HepG2 (cell line): ENCODE data around the gene KIF26B. TPM values are rescaled to one million over a fixed set of nuclear protein-coding genes. Genes with fewer than 3 reads are reported as not detected.

Experiments
- AHR ChIP-seq: IDR thresholded peaks from 2 replicates; pipeline ENCODE4 v1.6.1; 2018; ENCODE audit warnings: missing genetic modification reagents, missing compliant biosample characterization
- FOXK2 ChIP-seq: fragments of 450-650 bp; IDR thresholded peaks from 2 replicates; pipeline ENCODE4 v1.6.1; 2016
- HDAC1 ChIP-seq: sonication (generic); formaldehyde crosslinking; IDR thresholded peaks from 2 replicates; pipeline ENCODE4 v1.5.1; 2020; ENCODE audit warnings: mild to moderate bottlenecking, missing genetic modification reagents
- KDM4B ChIP-seq: sonication (generic); formaldehyde crosslinking; IDR thresholded peaks from 2 replicates; pipeline ENCODE4 v1.4.0; 2020; ENCODE audit warnings: missing genetic modification reagents
- KLF15 ChIP-seq: sonication (generic); formaldehyde crosslinking; IDR thresholded peaks from 2 replicates; pipeline ENCODE4 v1.8.1; 2023; ENCODE audit warnings: borderline replicate concordance, mild to moderate bottlenecking, inconsistent platforms, missing genetic modification reagents, mixed read lengths
- MXI1 ChIP-seq: IDR thresholded peaks from 3 replicates; pipeline ENCODE4 v1.6.1; 2012; ENCODE audit warnings: low read depth, low read length, inconsistent platforms, borderline replicate concordance
- PCBP2 ChIP-seq: fragments of 200-400 bp; formaldehyde crosslinking; optimal IDR thresholded peaks from 2 replicates; pipeline ENCODE3; 2018; ENCODE audit warnings: low read length, low read depth; ENCODE audit not compliant: poor library complexity, severe bottlenecking
- RCOR2 ChIP-seq: IDR thresholded peaks from 2 replicates; pipeline ENCODE4 v1.6.1; 2016; ENCODE audit warnings: missing biosample characterization, missing genetic modification reagents
- SKI ChIP-seq: fragments of 450-650 bp; IDR thresholded peaks from one replicate; pipeline ENCODE4 v1.6.1; 2018; ENCODE audit warnings: mild to moderate bottlenecking; ENCODE audit not compliant: partially characterized antibody
- SSRP1 ChIP-seq: IDR thresholded peaks from 2 replicates; pipeline ENCODE4 v1.6.1; 2016; ENCODE audit warnings: control low read depth
- TFAP4 ChIP-seq: sonication (generic); IDR thresholded peaks from 2 replicates; pipeline ENCODE4 v1.6.1; 2016; ENCODE audit warnings: low read depth, borderline replicate concordance
- THAP11 ChIP-seq: IDR thresholded peaks from 2 replicates; pipeline ENCODE4 v1.6.1; 2016; ENCODE audit warnings: missing biosample characterization, missing genetic modification reagents
- ZFP82 ChIP-seq: sonication (generic); formaldehyde crosslinking; IDR thresholded peaks from 2 replicates; pipeline ENCODE4 v1.5.1; 2020; ENCODE audit warnings: mild to moderate bottlenecking, missing genetic modification reagents, borderline replicate concordance
- ZMYM4 ChIP-seq: sonication (generic); formaldehyde crosslinking; IDR thresholded peaks from 2 replicates; pipeline ENCODE4 v1.8.1; 2023; ENCODE audit warnings: mild to moderate bottlenecking, missing genetic modification reagents
- ZNF407 ChIP-seq: sonication (generic); formaldehyde crosslinking; IDR thresholded peaks from one replicate; pipeline ENCODE4 v1.5.1; 2020; ENCODE audit warnings: mild to moderate bottlenecking, missing genetic modification reagents; ENCODE audit errors: not compliant biosample characterization
- ZNF556 ChIP-seq: sonication (generic); formaldehyde crosslinking; IDR thresholded peaks from 2 replicates; pipeline ENCODE4 v1.4.0; 2020; ENCODE audit warnings: mild to moderate bottlenecking, missing genetic modification reagents, borderline replicate concordance
- ZNF614 ChIP-seq: IDR thresholded peaks from 2 replicates; pipeline ENCODE4 v1.6.1; 2018; ENCODE audit warnings: missing biosample characterization, missing genetic modification reagents, inconsistent platforms, borderline replicate concordance
- ZNF772 ChIP-seq: sonication (generic); formaldehyde crosslinking; IDR thresholded peaks from 2 replicates; pipeline ENCODE4 v1.5.0; 2020; ENCODE audit warnings: mild to moderate bottlenecking, missing genetic modification reagents
- ZNF83 ChIP-seq: sonication (generic); formaldehyde crosslinking; IDR thresholded peaks from 2 replicates; pipeline ENCODE4 v1.4.0; 2020; ENCODE audit warnings: missing genetic modification reagents, mild to moderate bottlenecking, borderline replicate concordance
- polyA plus RNA-seq, 8 experiments: library from polyadenylated mRNA; depleted of rRNA in 3 of 8; stranded (reverse) in 7 of 8; unstranded in 1 of 8; fragments of >200 nt; fragmentation: Illumina TruSeq in 4 of 8; extraction: Trizol in 4 of 8; gene quantifications; 2 replicates each; pipeline versions ENCODE4 v1.2.1 to v1.2.3, GENCODE V29; 2011 to 2016; ENCODE audit warnings: low read depth in 4 of 8, missing spikeins in 1 of 8, mixed read lengths in 1 of 8; ENCODE audit not compliant: insufficient read depth in 1 of 8
- total RNA-seq, 5 experiments: library from RNA; depleted of rRNA; stranded (reverse); fragments of >200 nt; fragmentation: Illumina TruSeq; extraction: Trizol; gene quantifications; 2 replicates each; pipeline ENCODE4 v1.2.3, GENCODE V29; 2016; ENCODE audit warnings: low read depth in 1 of 5

KIF26B gene
- total and polyA plus RNA-seq, 2 of the 13 experiments (the other 11 are each of a cell fraction or from before 2014, with no cell fraction given): 0.08 to 0.09 TPM

- TF ChIP-seq PCBP2: no peak
- TF ChIP-seq RCOR2 (CRISPR knock-in tag): no peak
- TF ChIP-seq ZNF556: no peak
- no peak for TF ChIP-seq SKI
- TF ChIP-seq KDM4B (CRISPR knock-in tag): no peak
- no peak for TF ChIP-seq AHR (CRISPR knock-in tag)
- TF ChIP-seq ZNF83 (CRISPR knock-in tag): no peak
- TF ChIP-seq THAP11: no peak
- TF ChIP-seq ZNF772 (CRISPR knock-in tag): no peak
- no peak for TF ChIP-seq ZFP82 (CRISPR knock-in tag)
- TF ChIP-seq SSRP1 (CRISPR knock-in tag): no peak
- no peak for TF ChIP-seq ZNF407
- no peak for TF ChIP-seq TFAP4
- no peak for TF ChIP-seq ZMYM4 (CRISPR knock-in tag)
- TF ChIP-seq HDAC1 (CRISPR knock-in tag): no peak; the same call in 1 of the 2 replicates
- no peak for TF ChIP-seq FOXK2
- no peak for TF ChIP-seq KLF15 (CRISPR knock-in tag)
- TF ChIP-seq MXI1: no peak
- no peak for TF ChIP-seq ZNF614 (CRISPR knock-in tag)
Observed at GRCh38 chr1:245156041-245156735, 1.4 kb downstream of the KIF26B start (continued).
